GM21723 (cell line): ENCODE data around the gene KCNH1.

Source experiments
- ATAC-seq: cut with Tn5 transposase; IDR thresholded peaks from one replicate; pipeline ENCODE4 v1.9.1; 2021; ENCODE audit warnings: mild to moderate bottlenecking, moderate library complexity; ENCODE audit not compliant: unreplicated experiment

The KCNH1 gene

GRCh38 chr1:210817385-210818275, 316.3 kb downstream of the KCNH1 start:
- no peak for ATAC-seq

- ATAC-seq = no peak
These were observed 318.1 kb downstream of the KCNH1 start for GRCh38 chr1:210815641-210816550.

- no peak for ATAC-seq
These were observed 319.4 kb downstream of the KCNH1 start for GRCh38 chr1:210814382-210815123.

GRCh38 chr1:210801501-210801900, 332.4 kb downstream of the KCNH1 start:
- no peak for ATAC-seq

- no peak for ATAC-seq
These were observed 333.2 kb downstream of the KCNH1 start for GRCh38 chr1:210800756-210801155.

- ATAC-seq = no peak
These were observed 333.6 kb downstream of the KCNH1 start for GRCh38 chr1:210800301-210800700.

GRCh38 chr1:210797422-210797821, 336.5 kb downstream of the KCNH1 start:
- no peak for ATAC-seq

GRCh38 chr1:210796421-210796820, 337.5 kb downstream of the KCNH1 start:
- no peak for ATAC-seq

GRCh38 chr1:210794445-210794844, 339.5 kb downstream of the KCNH1 start:
- ATAC-seq = no peak

- ATAC-seq = no peak
These were observed 341.5 kb downstream of the KCNH1 start for GRCh38 chr1:210792250-210793102.

GRCh38 chr1:210790196-210790595, 343.8 kb downstream of the KCNH1 start:
- ATAC-seq = no peak

GRCh38 chr1:210787800-210788199, 346.1 kb downstream of the KCNH1 start:
- ATAC-seq = no peak

- ATAC-seq = no peak
These were observed 347.4 kb downstream of the KCNH1 start for GRCh38 chr1:210786546-210786945.

GRCh38 chr1:210783925-210784324, 350.0 kb downstream of the KCNH1 start:
- ATAC-seq = no peak

- no peak for ATAC-seq
These were observed 352.3 kb downstream of the KCNH1 start for GRCh38 chr1:210781652-210782051.

- no peak for ATAC-seq
These were observed 354.7 kb downstream of the KCNH1 start for GRCh38 chr1:210779269-210779668.

- ATAC-seq = no peak
These were observed 356.0 kb downstream of the KCNH1 start for GRCh38 chr1:210777914-210778313.

GRCh38 chr1:210776712-210777111, 357.2 kb downstream of the KCNH1 start:
- no peak for ATAC-seq

- ATAC-seq = no peak
These were observed 358.7 kb downstream of the KCNH1 start for GRCh38 chr1:210775289-210775688.

- ATAC-seq = no peak
These were observed 360.5 kb downstream of the KCNH1 start for GRCh38 chr1:210773450-210773849.
